Motor neuron (in vitro differentiated cells): Measurements from ENCODE around the gene POU6F1. TPM values are rescaled to one million over a fixed set of nuclear protein-coding genes. Genes with fewer than 3 reads are reported as not detected.

Experiments used
- ATAC-seq, 8 experiments: fragments of 200-7000 bp; cut with Tn5 transposase; replicated peaks in 6 of 8; 2 replicates each; pipeline ENCODE4 v1.8.0; 2021; ENCODE audit warnings: mild to moderate bottlenecking in 8 of 8, moderate library complexity in 8 of 8
- H3K27ac ChIP-seq, 2 donors: fragments of 250-450 bp; sonication (Bioruptor Pico); 2 replicates each; pipeline ENCODE4 v1.9.0; 2021; ENCODE audit warnings: antibody characterized with exemption in 2 of 2, mild to moderate bottlenecking in 2 of 2, moderate library complexity in 1 of 2
- H3K4me1 ChIP-seq, 2 donors: fragments of 250-450 bp; sonication (Bioruptor Pico); replicated peaks in 1 of 2; 2 replicates each; pipeline ENCODE4 v1.6.1; 2021; ENCODE audit warnings: antibody characterized with exemption in 2 of 2, mild to moderate bottlenecking in 2 of 2, moderate library complexity in 1 of 2
- H3K4me3 ChIP-seq, 5 donors: fragments of 250-450 bp; sonication (Bioruptor Pico); 2 replicates each; pipeline ENCODE4 v1.9.0; 2021; ENCODE audit warnings: antibody characterized with exemption in 5 of 5, mild to moderate bottlenecking in 5 of 5, moderate library complexity in 4 of 5
- WGBS, 10 experiments: fragments of 450-650 bp; shearing (Covaris generic); methylation state at CpG; one replicate each; pipeline ENCODE4 v1.0.0; 2022; 5-methylcytosine and 5-hydroxymethylcytosine counted together
- in situ Hi-C, 9 experiments: fragments of 400-800 bp; cut with MboI; loops; one replicate each; pipeline ENCODE4 v1.15.0; 2021; ENCODE audit warnings: low sequenced_read_pairs in 9 of 9, low pct_unique_long_range_greater_than_20kb in 2 of 9; ENCODE audit not compliant: unreplicated experiment in 9 of 9
- total RNA-seq, 8 experiments: library from RNA; unstranded; fragments of 300-600 nt; gene quantifications; 2 replicates each; pipeline versions ENCODE4 v1.2.3 to v1.2.4, GENCODE V29; 2022

POU6F1 gene
- total RNA-seq, 8 experiments from 2014 or later, result 3.2 to 28.7 (median 6.0) TPM

- no peak overlapping the region for H3K27ac ChIP-seq
- 79 to 100% (median 89%) methylated on average over 2 to 5 of the region's 5 CpGs; no CpG with 5 or more reads in 4 of the 10 experiments for WGBS, 10 experiments
- ATAC-seq, result no peak
- H3K4me1 ChIP-seq, result peaks cover 0 to 11% of the 10 kb centered on the region in 2 donors
- H3K4me3 ChIP-seq, result no peak overlapping the region
- in situ Hi-C loops, result no loop called here
These were observed 15.1 kb downstream of the POU6F1 start for GRCh38 chr12:51202718-51203117.

DNA sequence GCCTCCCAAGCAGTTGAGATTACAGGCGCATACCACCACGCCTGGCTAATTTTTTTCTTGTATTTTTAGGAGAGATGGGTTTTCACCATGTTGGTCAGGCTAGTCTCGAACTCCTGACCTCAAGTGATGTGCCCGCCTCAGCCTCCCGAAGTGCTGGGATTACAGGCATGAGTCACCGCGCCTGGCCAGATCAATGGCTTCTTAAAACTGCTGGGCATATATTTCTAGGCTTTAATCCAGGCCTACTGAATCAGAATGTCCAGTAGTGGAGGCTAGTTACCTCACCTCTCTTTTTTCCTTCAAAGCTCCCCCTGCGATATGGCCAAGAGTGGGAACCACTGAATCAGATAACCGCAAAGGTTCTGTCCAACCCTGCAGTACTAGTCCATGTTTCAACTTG, 17.1 kb downstream of the POU6F1 start:
- in situ Hi-C loops, result no loop called here
- Histone ChIP-seq H3K27ac (no peak overlapping the region), H3K4me3 (no peak overlapping the region), H3K4me1 (peaks cover 0 to 11% of the 10 kb centered on the region in 2 donors)
- ATAC-seq, result no peak
- 80 to 100% (median 100%) methylated on average over 1 to 7 of the region's 9 CpGs; no CpG with 5 or more reads in 1 of the 10 experiments for WGBS, 10 experiments

DNA sequence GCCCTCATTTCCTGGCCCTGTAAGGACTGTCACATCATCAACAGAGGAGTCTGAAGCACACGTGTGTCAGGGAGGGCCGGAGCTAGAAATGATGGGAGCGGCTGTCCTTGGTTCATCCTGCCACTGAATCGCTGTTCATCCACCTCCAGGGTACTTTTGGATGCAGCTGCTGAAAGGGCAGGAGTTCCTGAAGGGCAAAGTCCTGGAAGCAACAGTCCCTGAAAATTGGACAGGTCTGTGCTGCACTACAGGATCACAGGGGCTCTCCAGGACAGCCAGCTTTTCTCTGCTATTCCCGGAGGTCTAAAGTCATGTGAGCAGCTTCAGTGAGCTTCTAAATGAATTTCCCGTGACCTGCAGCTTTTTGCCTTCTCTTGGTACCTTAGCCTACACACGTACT, 17.7 kb downstream of the POU6F1 start:
- no peak for ATAC-seq
- Histone ChIP-seq H3K27ac (no peak overlapping the region), H3K4me1 (peaks cover 0 to 11% of the 10 kb centered on the region in 2 donors), H3K4me3 (no peak overlapping the region)
- in situ Hi-C loops, result no loop called here
- 42 to 100% (median 83%) methylated on average over 1 to 4 of the region's 7 CpGs; no CpG with 5 or more reads in 6 of the 10 experiments for WGBS, 10 experiments

- 20 to 100% (median 85%) methylated on average over 1 to 2 of the region's 10 CpGs; no CpG with 5 or more reads in 4 of the 10 experiments for WGBS, 10 experiments
- in situ Hi-C loops, result no loop called here
- Histone ChIP-seq H3K27ac (no peak overlapping the region), H3K4me3 (no peak overlapping the region), H3K4me1 (peaks cover 0 to 11% of the 10 kb centered on the region in 2 donors)
- peak in 1 of 8 experiments; percentile 27 for ATAC-seq
These were observed 18.4 kb downstream of the POU6F1 start for GRCh38 chr12:51199366-51199945.

GRCh38 chr12:51198568-51199365, 19.1 kb downstream of the POU6F1 start:
- WGBS, 10 experiments, result 30 to 100% (median 85%) methylated on average over 1 to 13 of the region's 16 CpGs; no CpG with 5 or more reads in 2 of the 10 experiments
- Histone ChIP-seq H3K4me1 (peaks cover 0 to 11% of the 10 kb centered on the region in 2 donors), H3K27ac (no peak overlapping the region), H3K4me3 (no peak overlapping the region)
- peak in 3 of 8 experiments; percentile 19 to 88 (median 58) for ATAC-seq
- in situ Hi-C loops, result no loop called here

DNA sequence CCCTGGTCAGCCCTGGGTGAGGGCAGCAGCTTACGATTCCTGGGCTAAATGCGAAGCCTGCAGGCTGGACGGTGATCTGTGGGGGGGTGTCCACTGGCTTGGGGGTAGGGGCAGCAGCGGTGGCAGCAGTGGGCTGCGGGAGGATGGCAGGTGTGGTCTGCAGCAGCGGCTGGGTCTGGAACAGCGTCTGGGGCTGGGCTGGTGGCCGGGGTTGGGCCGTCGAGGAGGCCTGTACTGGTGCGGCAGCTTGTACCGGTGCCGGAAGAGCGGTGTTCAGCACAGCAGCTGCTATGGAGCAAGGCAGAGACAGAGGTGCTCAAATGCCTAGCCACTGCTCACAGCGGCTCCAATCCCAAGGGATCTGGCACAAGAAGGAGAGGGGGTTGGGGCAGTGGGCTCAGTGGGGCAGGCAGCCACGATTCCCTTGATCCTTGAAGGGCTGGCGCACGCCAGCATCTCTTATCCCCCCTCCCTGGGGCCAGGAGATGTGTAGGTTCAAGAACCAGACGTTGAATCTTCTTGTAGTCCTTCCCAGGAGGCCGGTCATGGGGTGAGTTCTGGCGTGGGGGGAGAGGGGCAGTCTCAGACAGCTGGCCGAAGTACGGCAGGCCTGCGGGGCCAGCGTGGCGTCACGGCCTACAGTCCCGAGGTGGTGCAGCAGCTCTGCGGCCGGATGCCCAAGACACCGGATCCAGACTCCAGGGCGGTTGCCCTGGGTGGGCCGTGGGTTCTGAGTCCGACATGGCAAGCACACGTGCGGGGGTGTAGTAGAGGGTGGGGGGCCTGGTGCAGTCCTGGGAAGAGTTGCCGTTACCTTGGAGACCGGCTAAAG, 19.9 kb downstream of the POU6F1 start:
- Histone ChIP-seq H3K27ac (peak overlapping the region in 1 of 2 donors; percentile 44), H3K4me1 (peaks cover 0 to 11% of the 10 kb centered on the region in 2 donors), H3K4me3 (no peak overlapping the region)
- ATAC-seq, result peak in 2 of 8 experiments; percentile 4 to 32
- in situ Hi-C loops, result no loop called here
- 47 to 95% (median 91%) methylated on average over 3 to 12 of the region's 38 CpGs; no CpG with 5 or more reads in 7 of the 10 experiments for WGBS, 10 experiments

DNA sequence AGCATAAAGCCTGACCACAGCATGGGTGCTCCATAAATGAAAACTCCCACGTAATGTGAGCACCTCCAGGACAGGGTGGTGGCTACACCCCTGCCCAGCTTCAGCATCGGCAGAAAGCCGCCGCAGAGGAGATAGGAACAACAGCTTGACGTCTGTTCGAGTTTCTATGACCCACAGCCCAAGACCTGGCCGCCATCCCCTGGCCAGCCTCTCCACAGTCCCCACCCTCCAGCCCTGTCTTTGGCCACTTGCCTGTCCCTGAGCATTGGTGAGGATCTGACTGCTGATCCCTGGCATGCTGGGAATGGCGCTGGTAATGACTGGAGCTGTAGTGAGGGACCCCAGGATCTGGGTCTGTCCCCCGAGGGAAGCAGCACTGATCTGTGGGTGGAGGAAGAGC, 21.3 kb downstream of the POU6F1 start:
- WGBS, 10 experiments, result 65 to 100% (median 95%) methylated on average over 3 to 5 of the region's 9 CpGs; no CpG with 5 or more reads in 7 of the 10 experiments
- peaks cover 0 to 11% of the 10 kb centered on the region in 2 donors for H3K4me1 ChIP-seq
- ATAC-seq, result no peak
- H3K4me3 ChIP-seq, result no peak overlapping the region
- in situ Hi-C loops, result no loop called here
- H3K27ac ChIP-seq, result no peak overlapping the region

GRCh38 chr12:51195841-51196240, 22.0 kb downstream of the POU6F1 start:
- Histone ChIP-seq H3K4me1 (peaks cover 0 to 11% of the 10 kb centered on the region in 2 donors), H3K4me3 (no peak overlapping the region), H3K27ac (no peak overlapping the region)
- WGBS, 10 experiments, result 100% methylated on average over 2 of the region's 7 CpGs; no CpG with 5 or more reads in 9 of the 10 experiments
- in situ Hi-C loops, result no loop called here
- ATAC-seq, result no peak

DNA sequence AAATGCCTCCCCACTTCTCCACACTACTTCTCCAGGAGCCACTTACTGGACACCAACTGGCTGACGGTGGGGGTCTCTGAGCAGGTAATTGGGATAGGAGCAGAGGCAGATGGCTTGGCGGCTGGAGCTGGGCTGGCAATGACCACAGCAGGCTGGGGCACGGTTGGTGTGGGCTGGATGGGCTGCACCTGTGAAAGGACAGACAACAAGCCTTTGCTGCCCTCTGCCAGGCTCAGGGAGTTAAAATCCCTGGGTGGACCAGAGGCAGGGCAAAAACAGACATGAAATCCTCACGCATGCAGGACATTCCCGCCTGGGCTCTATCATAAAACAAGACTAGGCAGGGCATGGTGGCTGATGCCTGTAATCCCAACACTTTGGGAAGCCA, 25.6 kb downstream of the POU6F1 start:
- H3K4me3 ChIP-seq, result no peak overlapping the region
- in situ Hi-C loops, result no loop called here
- WGBS, 10 experiments, result 58 to 100% (median 83%) methylated on average over 1 to 2 of the region's 5 CpGs; no CpG with 5 or more reads in 2 of the 10 experiments
- no peak overlapping the region for H3K27ac ChIP-seq
- ATAC-seq, result peak in 1 of 8 experiments; percentile 27
- peaks cover 7% of the 10 kb centered on the region in 2 donors for H3K4me1 ChIP-seq

DNA sequence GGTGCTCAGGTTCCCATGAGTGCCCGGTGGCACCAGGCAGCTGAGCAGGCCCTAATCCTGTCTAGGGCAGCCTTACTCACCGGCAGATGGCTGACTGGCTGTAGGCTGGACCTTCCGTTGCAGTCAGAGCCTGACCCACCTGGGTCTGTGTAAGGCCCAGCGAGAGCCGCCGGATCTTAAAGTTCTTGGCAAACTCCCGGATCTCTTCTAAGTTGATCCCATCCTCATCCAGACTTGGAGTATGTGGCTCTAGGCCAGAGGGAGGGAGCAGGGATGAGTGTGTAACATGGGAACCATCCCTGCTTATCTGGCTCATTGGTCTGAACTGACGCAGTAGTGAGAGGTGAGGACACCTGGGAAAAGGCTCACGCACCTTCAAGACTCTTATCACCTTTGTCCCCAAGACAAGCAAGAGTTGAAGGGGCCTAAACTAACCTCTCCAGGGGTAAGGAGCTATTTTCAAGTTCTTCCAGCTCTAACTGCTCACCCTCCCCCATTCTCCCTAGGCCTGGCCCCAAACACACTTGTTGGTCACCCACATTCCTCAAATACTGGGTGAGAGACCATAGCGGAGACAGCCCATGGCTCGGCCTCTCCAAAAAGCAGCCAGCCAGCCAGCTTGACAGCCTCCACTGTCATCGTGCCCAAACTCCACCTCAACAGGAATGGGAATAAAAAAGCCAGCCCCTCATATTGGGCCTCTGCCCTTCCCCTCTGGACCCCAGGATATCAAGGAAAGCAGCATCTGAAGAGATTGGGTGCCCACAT, 26.2 kb downstream of the POU6F1 start:
- no peak overlapping the region for H3K4me3 ChIP-seq
- in situ Hi-C loops, result no loop called here
- 60 to 100% (median 81%) methylated on average over 1 to 8 of the region's 12 CpGs; no CpG with 5 or more reads in 4 of the 10 experiments for WGBS, 10 experiments

DNA sequence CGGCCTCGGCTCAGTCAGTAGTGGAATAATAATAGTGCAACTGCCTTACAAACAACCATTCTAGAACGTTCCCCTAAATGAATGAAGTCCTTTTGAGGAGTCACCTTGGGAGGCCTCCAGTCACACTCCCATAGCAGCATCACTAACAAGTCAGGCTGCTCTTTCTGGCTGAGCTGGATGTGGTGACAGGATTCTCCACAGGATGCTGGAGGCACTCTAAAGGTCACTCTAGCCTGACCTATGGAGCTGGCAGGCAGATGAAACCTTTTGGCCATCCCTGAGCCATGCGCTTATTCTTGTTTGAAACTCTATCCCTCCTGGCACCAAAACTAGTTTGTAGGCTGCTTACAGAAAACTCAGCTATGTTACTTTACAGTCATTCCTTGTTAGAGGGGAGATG, 27.0 kb downstream of the POU6F1 start:
- no peak for ATAC-seq
- in situ Hi-C loops, result no loop called here
- WGBS, 10 experiments, result 80 to 100% (median 91%) methylated on average over 1 to 3 of the region's 4 CpGs; no CpG with 5 or more reads in 6 of the 10 experiments

More for the DNA sequence above, 26.2 kb downstream of the POU6F1 start:
- Histone ChIP-seq H3K27ac (no peak overlapping the region), H3K4me1 (peaks cover 9 to 13% of the 10 kb centered on the region in 2 donors)
- ATAC-seq, result no peak

GRCh38 chr12:51189790-51190355, 28.0 kb downstream of the POU6F1 start:
- no peak for ATAC-seq
- no peak overlapping the region for H3K4me3 ChIP-seq
- H3K27ac ChIP-seq, result no peak overlapping the region
- WGBS, 10 experiments, result 80 to 100% (median 89%) methylated on average over 1 to 6 of the region's 14 CpGs; no CpG with 5 or more reads in 3 of the 10 experiments
- H3K4me1 ChIP-seq, result peaks cover 9 to 20% of the 10 kb centered on the region in 2 donors
- in situ Hi-C loops, result no loop called here

More for the DNA sequence above, 27.0 kb downstream of the POU6F1 start:
- H3K27ac ChIP-seq, result no peak overlapping the region
- no peak overlapping the region for H3K4me3 ChIP-seq
- H3K4me1 ChIP-seq, result peaks cover 9 to 20% of the 10 kb centered on the region in 2 donors
